GM06990 (cell line): Measurements from ENCODE around the gene GPR82.

Experiments
- DNase-seq: peaks from one replicate; pipeline ENCODE4 v3.0.0-alpha.2; 2011; ENCODE audit not compliant: insufficient read length; ENCODE audit errors: extremely low read depth
- H3K27me3 ChIP-seq: replicated peaks from 2 replicates; pipeline ENCODE4 v1.6.0; 2011; ENCODE audit warnings: low read length; ENCODE audit not compliant: control insufficient read depth, insufficient read depth
- H3K36me3 ChIP-seq: 2 replicates; pipeline ENCODE4 v1.5.1; 2011; ENCODE audit warnings: low read length; ENCODE audit not compliant: control insufficient read depth, insufficient read depth
- H3K4me3 ChIP-seq: replicated peaks from 2 replicates; pipeline ENCODE4 v1.5.1; 2011; ENCODE audit warnings: low read depth, mild to moderate bottlenecking, control low read depth, low read length
- CTCF ChIP-seq: IDR thresholded peaks from 2 replicates; pipeline ENCODE4 v1.5.1; 2011; ENCODE audit warnings: low read length, control low read depth, mild to moderate bottlenecking, inconsistent platforms; ENCODE audit not compliant: insufficient read depth, poor library complexity, severe bottlenecking

The GPR82 gene

GRCh38 chrX:41688156-41688555 is 35.8 kb upstream of the GPR82 start:
- DNase-seq = no peak
- Histone ChIP-seq H3K36me3 (no peaks in the 10 kb centered on the region), H3K4me3 (no peak overlapping the region), H3K27me3 (no peaks in the 10 kb centered on the region)
- TF ChIP-seq CTCF = no peak

GRCh38 chrX:41688835-41689234 is 35.1 kb upstream of the GPR82 start, which contains the start of gene GPR34:
TSS of gene GPR34 (plus strand) at chrX:41688973. CDS start at chrX:41695634, 6,661 bp downstream.
- TF ChIP-seq CTCF = no peak
- DNase-seq = no peak
- H3K27me3 ChIP-seq = no peaks in the 10 kb centered on the region

GRCh38 chrX:41689711-41690110 is 34.3 kb upstream of the GPR82 start:
- Histone ChIP-seq H3K27me3 (no peaks in the 10 kb centered on the region), H3K4me3 (no peak overlapping the region), H3K36me3 (no peaks in the 10 kb centered on the region)
- DNase-seq = no peak
- no peak for TF ChIP-seq CTCF

More at GRCh38 chrX:41688835-41689234, 35.1 kb upstream of the GPR82 start, which contains the start of gene GPR34:
- Histone ChIP-seq H3K4me3 (no peak within 1 kb of the TSS), H3K36me3 (no peaks in the 10 kb centered on the region)

GRCh38 chrX:41692162-41692749 is 31.7 kb upstream of the GPR82 start:
- no peak for DNase-seq
- H3K4me3 ChIP-seq = no peak overlapping the region
- no peaks in the 10 kb centered on the region for H3K36me3 ChIP-seq
- no peak for TF ChIP-seq CTCF
- no peaks in the 10 kb centered on the region for H3K27me3 ChIP-seq

GRCh38 chrX:41693024-41693423 is 31.0 kb upstream of the GPR82 start:
- no peaks in the 10 kb centered on the region for H3K27me3 ChIP-seq
- no peaks in the 10 kb centered on the region for H3K36me3 ChIP-seq
- H3K4me3 ChIP-seq = no peak overlapping the region
- no peak for DNase-seq
- no peak for TF ChIP-seq CTCF

GRCh38 chrX:41695426-41695825 is 28.6 kb upstream of the GPR82 start:
- no peaks in the 10 kb centered on the region for H3K36me3 ChIP-seq
- TF ChIP-seq CTCF = no peak
- no peaks in the 10 kb centered on the region for H3K27me3 ChIP-seq
- H3K4me3 ChIP-seq = no peak overlapping the region
- DNase-seq = no peak
